HuH-7.5 (cell line): ENCODE data around the gene PSTK.
A peak's percentile ranks its signal among the peaks of the same experiment; 100 is the strongest.

Source experiments
- DNase-seq: peaks from one replicate; pipeline ENCODE4 v3.0.0; 2011; ENCODE audit warnings: low spot score

PSTK gene

DNA sequence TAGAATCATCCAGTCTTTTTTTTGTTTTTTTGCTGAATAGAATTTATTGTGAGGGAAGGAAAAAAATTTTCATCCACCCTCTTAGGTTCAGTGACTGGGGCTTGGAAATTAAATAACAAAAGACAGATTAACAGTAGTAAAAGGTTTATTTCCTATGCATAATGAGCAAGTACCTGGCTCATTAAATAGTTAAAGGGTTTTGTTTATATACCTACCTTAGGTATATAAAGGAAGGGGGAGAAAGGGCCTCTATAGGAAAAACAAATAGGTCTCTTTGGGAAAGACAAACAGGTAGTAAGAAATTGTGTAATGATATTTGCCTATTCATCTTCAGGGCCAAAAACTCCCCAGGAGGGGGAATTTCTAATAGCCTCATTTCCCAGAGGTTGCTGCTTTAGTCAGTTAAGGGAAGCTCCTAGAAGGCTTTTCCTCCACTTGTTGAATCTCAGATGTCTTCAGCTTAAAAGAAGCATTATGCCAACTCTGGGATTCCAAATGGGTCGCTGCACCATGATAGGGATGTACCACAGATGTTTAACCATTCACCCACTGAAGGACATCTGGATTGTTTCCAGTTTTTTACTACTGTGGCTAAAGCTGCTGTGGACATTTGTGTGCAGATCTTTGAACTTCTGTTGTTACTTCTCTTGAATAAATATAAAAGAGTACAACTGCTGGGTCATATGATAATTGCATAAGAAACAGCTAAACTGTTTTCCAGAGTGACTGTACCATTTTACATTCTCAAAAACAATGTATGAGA, 39.9 kb downstream of the PSTK start:
- DNase-seq: peak; percentile 25

- DNase-seq: no peak
Measured at GRCh38 chr10:123021517-123021916, 41.3 kb downstream of the PSTK start.

GRCh38 chr10:123024540-123024939, 44.3 kb downstream of the PSTK start:
- no peak for DNase-seq

DNA sequence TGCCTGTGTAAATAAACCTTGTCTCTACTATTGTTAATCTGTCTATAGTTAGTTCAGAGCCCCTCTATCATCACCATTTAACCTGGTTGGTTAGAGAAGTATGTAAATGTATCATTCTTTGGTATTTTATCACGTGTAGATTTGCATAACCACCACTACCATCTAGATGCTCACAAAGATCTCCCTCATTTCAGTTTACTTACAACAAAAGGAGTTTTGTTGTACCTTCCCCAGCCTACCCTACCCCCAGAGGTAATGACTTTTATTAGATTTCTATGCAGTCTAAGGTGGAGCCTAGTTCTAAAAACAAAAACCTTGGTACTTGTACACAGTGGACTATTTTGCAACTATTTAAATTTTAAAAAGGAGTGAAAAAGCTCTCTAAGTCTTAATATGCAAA, 46.1 kb downstream of the PSTK start:
- DNase-seq: no peak

DNA sequence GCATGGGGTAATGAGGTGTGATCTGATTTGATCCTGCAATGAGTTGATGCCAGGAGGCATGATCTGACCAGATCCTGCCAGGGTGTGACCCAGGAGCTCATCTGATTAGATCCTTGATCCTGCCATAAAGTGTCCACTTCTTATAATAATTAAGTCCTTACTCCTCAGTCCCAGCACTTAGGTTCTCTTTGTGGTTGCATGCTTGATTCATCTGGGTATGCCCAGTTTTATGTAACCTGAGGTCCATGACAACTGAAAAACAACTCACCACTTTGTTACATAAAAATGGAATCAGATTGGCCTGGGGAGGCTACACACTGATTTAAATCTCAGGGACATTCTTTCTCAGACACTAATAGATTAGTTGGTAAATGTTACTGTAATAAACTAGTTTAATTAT, 47.7 kb downstream of the PSTK start:
- DNase-seq: no peak

DNA sequence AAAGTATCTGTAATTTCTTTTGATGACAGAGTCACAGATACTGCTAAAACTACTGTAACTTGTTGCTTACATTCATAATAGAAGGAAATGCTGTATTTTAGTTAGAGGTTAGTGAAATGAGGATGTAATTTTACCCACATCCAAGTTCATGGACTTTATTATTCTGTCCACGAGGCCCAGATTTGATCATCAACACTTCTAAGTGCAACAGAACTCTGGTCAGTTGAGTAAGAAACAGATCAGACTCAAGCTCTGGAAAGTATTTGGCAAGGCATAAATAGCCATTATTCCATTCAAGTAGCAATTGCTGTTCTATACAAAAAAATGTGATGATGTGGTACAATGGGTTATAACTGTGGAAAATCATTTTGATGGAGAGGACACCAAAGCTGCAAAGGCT, 50.9 kb downstream of the PSTK start:
- DNase-seq: no peak

GRCh38 chr10:123034332-123034731, 54.1 kb downstream of the PSTK start:
- no peak for DNase-seq

DNA sequence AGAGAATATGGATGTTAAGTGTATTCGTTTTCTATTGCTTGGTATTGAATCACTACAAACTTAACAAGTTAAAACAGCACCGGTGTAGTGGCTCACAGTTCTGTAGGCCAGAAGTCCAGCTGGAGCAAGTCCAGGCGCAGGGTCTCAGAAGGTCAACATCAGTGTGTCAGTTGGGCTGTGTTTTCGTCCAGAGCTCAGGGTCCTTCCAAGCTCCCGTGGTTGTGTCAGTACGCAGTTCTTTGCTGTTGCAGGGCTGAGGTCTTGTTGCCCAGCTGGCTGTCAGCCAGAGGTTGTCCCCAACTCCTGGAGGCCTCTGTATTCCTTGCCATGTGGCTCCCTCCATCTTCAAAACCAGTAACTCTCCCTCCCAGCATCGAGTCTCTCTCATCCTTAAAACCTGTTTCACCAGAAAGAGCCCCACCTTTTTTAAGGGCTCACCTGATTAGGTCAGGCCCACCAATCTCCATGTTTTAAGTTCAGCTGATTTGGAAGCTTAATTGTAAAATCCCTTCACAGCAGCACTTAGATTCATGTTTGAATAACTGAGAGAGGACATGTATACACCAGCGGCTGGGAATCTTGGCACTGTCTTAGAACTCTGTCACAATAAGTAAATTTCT, 55.4 kb downstream of the PSTK start:
- DNase-seq: no peak

- no peak for DNase-seq
Measured at GRCh38 chr10:123038782-123039631, 58.8 kb downstream of the PSTK start.

DNA sequence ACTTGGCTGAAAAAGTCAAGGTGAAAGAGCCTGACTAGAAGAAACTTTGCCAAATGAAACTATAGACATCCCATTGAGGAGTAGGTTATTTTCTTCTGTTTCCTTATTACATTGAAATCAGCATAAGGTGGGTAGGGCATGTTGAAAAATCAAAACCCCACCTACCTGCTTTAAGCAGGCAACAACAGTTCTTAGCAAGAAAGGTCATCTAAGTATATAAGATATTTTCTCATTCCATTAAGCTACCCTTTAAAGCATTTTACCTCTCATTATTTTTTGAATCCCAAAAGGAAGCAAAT, 59.4 kb downstream of the PSTK start:
- DNase-seq: no peak
